Measurements from ENCODE around the gene GSE1. TPM values are rescaled to one million over a fixed set of nuclear protein-coding genes. Genes with fewer than 3 reads are reported as not detected.

Gene GSE1
- total RNA-seq, 1 experiment from 2014 or later = 97.5 TPM

- ChIA-PET POLR2A (no interaction called here), CTCF (no interaction called here)
- Histone ChIP-seq H3K4me3 (ENCODE audit: low read depth in 2 of 2, low read length in 2 of 2) (no peak overlapping the region), H3K4me1 (ENCODE audit: control insufficient read depth, insufficient read depth, low read length) (peaks cover 47% of the 10 kb centered on the region), H3K9me3 (ENCODE audit: control insufficient read depth, insufficient read depth, low read depth, low read length) (no peaks in the 10 kb centered on the region), H3K27me3 (ENCODE audit: control insufficient read depth, insufficient read depth, low read length) (no peaks in the 10 kb centered on the region), H3K36me3 (ENCODE audit: control insufficient read depth, insufficient read depth, low read length) (no peaks in the 10 kb centered on the region), H3K27ac (ENCODE audit: low read length) (no peak overlapping the region)
- ATAC-seq (no peak), DNase-seq (ENCODE audit: low read depth, low spot score) (no peak)
- BruUV-seq (replicated peaks) = no TSS peak
- TF ChIP-seq REST (IDR thresholded peaks at IDR 0.05; ENCODE audit: insufficient read depth in 1 of 2, low read depth in 2 of 2, low read length in 1 of 2) = no peak
- TF ChIP-seq, protein P1, sequence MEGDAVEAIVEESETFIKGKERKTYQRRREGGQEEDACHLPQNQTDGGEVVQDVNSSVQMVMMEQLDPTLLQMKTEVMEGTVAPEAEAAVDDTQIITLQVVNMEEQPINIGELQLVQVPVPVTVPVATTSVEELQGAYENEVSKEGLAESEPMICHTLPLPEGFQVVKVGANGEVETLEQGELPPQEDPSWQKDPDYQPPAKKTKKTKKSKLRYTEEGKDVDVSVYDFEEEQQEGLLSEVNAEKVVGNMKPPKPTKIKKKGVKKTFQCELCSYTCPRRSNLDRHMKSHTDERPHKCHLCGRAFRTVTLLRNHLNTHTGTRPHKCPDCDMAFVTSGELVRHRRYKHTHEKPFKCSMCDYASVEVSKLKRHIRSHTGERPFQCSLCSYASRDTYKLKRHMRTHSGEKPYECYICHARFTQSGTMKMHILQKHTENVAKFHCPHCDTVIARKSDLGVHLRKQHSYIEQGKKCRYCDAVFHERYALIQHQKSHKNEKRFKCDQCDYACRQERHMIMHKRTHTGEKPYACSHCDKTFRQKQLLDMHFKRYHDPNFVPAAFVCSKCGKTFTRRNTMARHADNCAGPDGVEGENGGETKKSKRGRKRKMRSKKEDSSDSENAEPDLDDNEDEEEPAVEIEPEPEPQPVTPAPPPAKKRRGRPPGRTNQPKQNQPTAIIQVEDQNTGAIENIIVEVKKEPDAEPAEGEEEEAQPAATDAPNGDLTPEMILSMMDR (IDR thresholded peaks at IDR 0.05) = no peak
- no peak for TF ChIP-seq TCF7L2 (IDR thresholded peaks at IDR 0.05; ENCODE audit: low read depth, low read length)
- no peak for TF ChIP-seq POLR2AphosphoS5 (IDR thresholded peaks at IDR 0.05; ENCODE audit: low read depth, low read length)
- TF ChIP-seq SIN3A (IDR thresholded peaks at IDR 0.05; ENCODE audit: borderline replicate concordance, insufficient read depth, low read depth, low read length) = no peak
- intact Hi-C loops (cut with micrococcal nuclease; ENCODE audit: unreplicated experiment) (no loop called here), in situ Hi-C loops (cut with HindIII; ENCODE audit: low pct_unique_long_range_greater_than_20kb, low sequenced_read_pairs) (no loop called here)
These were observed 33.3 kb downstream of the GSE1 start for GRCh38 chr16:85646358-85646907.

DNA sequence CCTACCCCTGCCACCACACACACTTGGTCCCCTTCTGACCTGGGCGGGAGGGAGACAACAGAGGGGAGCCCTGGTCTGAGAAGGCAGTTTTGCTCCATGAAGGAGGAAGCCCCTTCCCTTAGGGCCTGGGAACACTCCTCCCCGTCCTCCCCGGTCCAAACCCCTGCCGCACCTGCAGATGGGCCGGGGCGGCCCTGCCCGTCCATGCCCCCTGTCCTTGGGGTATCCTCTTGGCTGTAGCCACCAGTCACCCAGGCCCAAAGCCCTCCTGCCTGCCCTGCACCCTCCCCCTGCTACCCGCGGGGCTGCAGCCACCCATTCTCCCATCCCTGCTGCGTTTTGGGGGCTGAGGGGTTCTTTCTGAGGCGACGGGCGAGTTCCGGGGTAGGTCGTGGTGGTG is 33.9 kb downstream of the GSE1 start:
- H3K4me1 ChIP-seq (ENCODE audit: control insufficient read depth, insufficient read depth, low read length) = peaks cover 53% of the 10 kb centered on the region
- intact Hi-C loops (cut with micrococcal nuclease; ENCODE audit: unreplicated experiment) (no loop called here), in situ Hi-C loops (cut with HindIII; ENCODE audit: low pct_unique_long_range_greater_than_20kb, low sequenced_read_pairs) (no loop called here)
- ChIA-PET CTCF (no interaction called here), POLR2A (no interaction called here)
- TF ChIP-seq REST (IDR thresholded peaks at IDR 0.05; ENCODE audit: insufficient read depth in 1 of 2, low read depth in 2 of 2, low read length in 1 of 2) (no peak), POLR2AphosphoS5 (IDR thresholded peaks at IDR 0.05; ENCODE audit: low read depth, low read length) (no peak), TCF7L2 (IDR thresholded peaks at IDR 0.05; ENCODE audit: low read depth, low read length) (no peak), SIN3A (IDR thresholded peaks at IDR 0.05; ENCODE audit: borderline replicate concordance, insufficient read depth, low read depth, low read length) (no peak)
- TF ChIP-seq, protein P1 (IDR thresholded peaks at IDR 0.05) = no peak
- no peak for ATAC-seq
- H3K27ac ChIP-seq (ENCODE audit: low read length) = no peak overlapping the region
- H3K9me3 ChIP-seq (ENCODE audit: control insufficient read depth, insufficient read depth, low read depth, low read length) = no peaks in the 10 kb centered on the region
- no TSS peak for BruUV-seq (replicated peaks)
- no peaks in the 10 kb centered on the region for H3K27me3 ChIP-seq (ENCODE audit: control insufficient read depth, insufficient read depth, low read length)
- H3K4me3 ChIP-seq (ENCODE audit: low read depth in 2 of 2, low read length in 2 of 2) = no peak overlapping the region
- DNase-seq (ENCODE audit: low read depth, low spot score) = no peak
- no peaks in the 10 kb centered on the region for H3K36me3 ChIP-seq (ENCODE audit: control insufficient read depth, insufficient read depth, low read length)
